Measurements from ENCODE around the gene CCL17. TPM values are rescaled to one million over a fixed set of nuclear protein-coding genes. Genes with fewer than 3 reads are reported as not detected.

CCL17 gene
- total and polyA plus RNA-seq, 9 of the 15 experiments (the other 6 are each of a cell fraction or from before 2014, with no cell fraction given), result not detected

- no peaks in the 10 kb centered on the region for H4K20me1 ChIP-seq (replicated peaks; ENCODE audit: control insufficient read depth, insufficient read depth, low read length)
- no TSS peak for BruUV-seq (replicated peaks)
- in situ Hi-C loops (cut with MboI) (loop anchor here (10.0 kb wide), 1 partner anchor 327 kb away; no protein-coding TSS in a partner anchor), intact Hi-C loops (cut with micrococcal nuclease) (no loop called here)
- peaks cover 0 to 18% of the 10 kb centered on the region in 2 experiments; a peak in 2 of 5 replicates for H3K4me1 ChIP-seq (replicated peaks in 1 of 2; ENCODE audit: control insufficient read depth in 2 of 2, insufficient read depth in 2 of 2, low read length in 2 of 2)
- no peak for TF ChIP-seq ZNF79 (CRISPR knock-in tag; IDR thresholded peaks at IDR 0.05; ENCODE audit: low read depth)
- no peak for TF ChIP-seq BCOR (IDR thresholded peaks at IDR 0.05)
- TF ChIP-seq STAT6 (CRISPR knock-in tag; IDR thresholded peaks at IDR 0.05), result no peak
- TF ChIP-seq ZNF124 (CRISPR knock-in tag; IDR thresholded peaks at IDR 0.05), result no peak
- no peak for TF ChIP-seq CHD1 (IDR thresholded peaks at IDR 0.05; ENCODE audit: low read length)
- TF ChIP-seq KDM4B (IDR thresholded peaks at IDR 0.05; ENCODE audit: borderline replicate concordance in 2 of 2, low read depth in 1 of 2), result no peak
- no peak for TF ChIP-seq TAF1 (IDR thresholded peaks at IDR 0.05; ENCODE audit: control insufficient read depth, extremely low read depth, insufficient read depth, low read length, severe bottlenecking)
- H3K9me1 ChIP-seq (ENCODE audit: control insufficient read depth, insufficient read depth, low read length), result no peaks in the 10 kb centered on the region
- ATAC-seq (no peak), DNase-seq (ENCODE audit: extremely low read depth in 1 of 4, low spot score in 3 of 4) (no peak), FAIRE-seq (no peak)
- 2% methylated on average over 12 of the region's 12 CpGs for whole genome bisulfite sequencing (ENCODE audit: insufficient coverage, low coverage, missing lambda C conversion rate)
- peaks cover 11 to 50% of the 10 kb centered on the region in 2 experiments; a peak in 4 of 5 replicates for H3K27me3 ChIP-seq (ENCODE audit: control insufficient read depth in 2 of 2, insufficient read depth in 2 of 2, low read length in 2 of 2)
- no peak overlapping the region for H3K4me2 ChIP-seq (ENCODE audit: insufficient read depth, low read length)
- H2AFZ ChIP-seq (ENCODE audit: low read depth, low read length), result no peak overlapping the region
- POLR2A ChIA-PET, result no interaction called here
- no peaks in the 10 kb centered on the region for H3K9me3 ChIP-seq (replicated peaks; ENCODE audit: control insufficient read depth, insufficient read depth, low read depth, low read length)
- CTCF ChIA-PET (ENCODE audit: low intra/inter-chr PET ratio), result no interaction called here
- no peak overlapping the region for H3K9ac ChIP-seq (ENCODE audit: insufficient read depth in 1 of 2, low read depth in 2 of 2, low read length in 2 of 2)
- H3K79me2 ChIP-seq (ENCODE audit: control insufficient read depth, insufficient read depth, low read length), result no peaks in the 10 kb centered on the region
- H3K27ac ChIP-seq (ENCODE audit: extremely low read depth, low read depth, low read length), result no peak overlapping the region
- no peak overlapping the region for H3K4me3 ChIP-seq
- H3K36me3 ChIP-seq (ENCODE audit: control insufficient read depth, insufficient read depth, low read length), result no peaks in the 10 kb centered on the region
These were observed 6.9 kb downstream of the CCL17 start for GRCh38 chr16:57411362-57411976.
